ENCODE data around the gene IQSEC2. TPM values are rescaled to one million over a fixed set of nuclear protein-coding genes. Genes with fewer than 3 reads are reported as not detected.

The IQSEC2 gene
- total RNA-seq, 4 donors from 2014 or later: 16.3 to 24.2 (median 17.5) TPM

- TF ChIP-seq POLR2A (IDR thresholded peaks at IDR 0.05) (no peak), CTCF (IDR thresholded peaks at IDR 0.05) (no peak)
- no peak for DNase-seq (ENCODE audit: low spot score in 2 of 2)
- intact Hi-C loops (cut with DNase I; ENCODE audit: low total_unique reads): no loop called here
- WGBS, 2 donors: 75 to 80% methylated on average over 7 of the region's 7 CpGs
- no peak overlapping the region for H3K4me3 ChIP-seq (ENCODE audit: low read depth, poor library complexity, severe bottlenecking)
Observed at GRCh38 chrX:53241558-53241957, 39.8 kb downstream of the IQSEC2 start.

DNA sequence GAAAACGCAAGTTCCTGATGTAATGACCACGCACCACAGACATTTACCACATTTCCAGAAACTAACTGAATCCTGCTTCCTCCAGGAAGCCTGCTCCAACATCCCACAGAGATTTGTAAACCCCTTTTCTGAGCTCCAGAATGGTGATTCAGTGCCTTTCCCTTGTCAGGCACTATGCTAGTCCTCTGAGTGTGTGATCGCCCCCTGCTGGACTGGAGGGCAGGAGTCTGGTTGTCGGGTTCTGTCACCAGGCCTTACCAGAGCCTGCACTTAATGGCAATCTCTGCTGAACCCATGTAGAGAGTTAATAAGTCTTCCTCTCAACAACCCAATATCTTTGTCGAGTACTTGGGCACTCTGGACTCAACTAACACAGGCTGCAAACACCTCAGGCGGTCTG, 41.9 kb downstream of the IQSEC2 start:
- WGBS, 2 donors: 71 to 82% methylated on average over 6 of the region's 6 CpGs
- no peak overlapping the region for H3K4me3 ChIP-seq (ENCODE audit: low read depth, poor library complexity, severe bottlenecking)
- DNase-seq (ENCODE audit: low spot score in 2 of 2): no peak
- intact Hi-C loops (cut with DNase I; ENCODE audit: low total_unique reads): no loop called here
- TF ChIP-seq POLR2A (IDR thresholded peaks at IDR 0.05) (no peak), CTCF (IDR thresholded peaks at IDR 0.05) (no peak)

GRCh38 chrX:53237056-53237455, 44.3 kb downstream of the IQSEC2 start:
- TF ChIP-seq CTCF (IDR thresholded peaks at IDR 0.05): no peak
- no peak for TF ChIP-seq POLR2A (IDR thresholded peaks at IDR 0.05)
- no peak overlapping the region for H3K4me3 ChIP-seq (ENCODE audit: low read depth, poor library complexity, severe bottlenecking)

GRCh38 chrX:53236025-53236679, 45.2 kb downstream of the IQSEC2 start:
- no peak overlapping the region for H3K4me3 ChIP-seq (ENCODE audit: low read depth, poor library complexity, severe bottlenecking)
- DNase-seq (ENCODE audit: low spot score in 2 of 2): no peak
- TF ChIP-seq POLR2A (IDR thresholded peaks at IDR 0.05) (no peak), CTCF (IDR thresholded peaks at IDR 0.05) (no peak)
- intact Hi-C loops (cut with DNase I; ENCODE audit: low total_unique reads): no loop called here
- 89 to 95% methylated on average over 12 to 20 of the region's 20 CpGs for WGBS, 2 donors

More at GRCh38 chrX:53237056-53237455, 44.3 kb downstream of the IQSEC2 start:
- intact Hi-C loops (cut with DNase I; ENCODE audit: low total_unique reads): no loop called here
- DNase-seq (ENCODE audit: low spot score in 2 of 2): no peak
- 73 to 75% methylated on average over 8 to 10 of the region's 10 CpGs for WGBS, 2 donors

GRCh38 chrX:53235566-53235965, 45.8 kb downstream of the IQSEC2 start:
- TF ChIP-seq CTCF (IDR thresholded peaks at IDR 0.05) (no peak), POLR2A (IDR thresholded peaks at IDR 0.05) (no peak)
- H3K4me3 ChIP-seq (ENCODE audit: low read depth, poor library complexity, severe bottlenecking): no peak overlapping the region
- intact Hi-C loops (cut with DNase I; ENCODE audit: low total_unique reads): no loop called here
- no peak for DNase-seq (ENCODE audit: low spot score in 2 of 2)
- WGBS, 2 donors: 66 to 91% methylated on average over 7 to 9 of the region's 12 CpGs

GRCh38 chrX:53234484-53234883, 46.9 kb downstream of the IQSEC2 start:
- intact Hi-C loops (cut with DNase I; ENCODE audit: low total_unique reads): no loop called here
- DNase-seq (ENCODE audit: low spot score in 2 of 2): no peak
- no peak overlapping the region for H3K4me3 ChIP-seq (ENCODE audit: low read depth, poor library complexity, severe bottlenecking)
- TF ChIP-seq POLR2A (IDR thresholded peaks at IDR 0.05): no peak
- TF ChIP-seq CTCF (IDR thresholded peaks at IDR 0.05): no peak
- WGBS, 2 donors: 92% methylated on average over 9 of the region's 9 CpGs; no CpG with 5 or more reads in 1 of the 2 donors
